HG03520 (cell line): ENCODE measurements around the gene EGF.
"Not testable (repeated sequence)": the region's sequence is repeated elsewhere in the genome, so short reads cannot be mapped to it uniquely, and the experiment has no call there.

ENCODE experiments used
- ATAC-seq: cut with Tn5 transposase; IDR thresholded peaks from one replicate; pipeline ENCODE4 v1.9.1; 2021; ENCODE audit warnings: mild to moderate bottlenecking, moderate library complexity; ENCODE audit not compliant: unreplicated experiment

EGF gene

DNA sequence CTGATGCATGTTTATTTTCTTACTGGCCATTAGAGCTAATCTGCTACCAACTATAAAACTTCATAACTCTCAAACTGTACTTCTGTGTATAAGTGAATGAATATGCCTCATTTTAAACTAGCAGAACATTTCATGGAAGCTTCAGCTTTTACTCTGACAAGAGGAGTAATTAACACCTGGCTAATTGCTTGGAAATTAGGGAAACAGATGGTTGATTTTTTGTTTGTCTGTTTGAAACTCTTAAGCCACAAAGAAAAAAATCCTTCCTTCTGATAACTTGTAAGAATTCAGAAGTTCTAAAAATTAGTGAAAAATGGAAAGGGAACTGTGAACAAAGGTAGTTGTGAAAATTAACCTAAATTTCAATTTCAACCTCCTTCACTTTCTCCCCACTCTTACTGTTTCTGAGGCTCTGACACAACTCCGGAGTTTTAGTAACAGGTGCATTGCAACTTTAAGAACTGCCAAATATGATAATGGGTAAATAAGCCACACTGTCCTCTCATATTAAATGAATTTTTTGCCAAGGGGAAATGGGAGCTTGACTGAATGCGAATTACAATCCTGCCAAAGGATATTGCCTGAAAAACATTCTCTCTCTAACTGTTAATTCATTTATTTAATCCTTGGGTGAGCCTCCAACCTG lies 1.0 kb downstream of the EGF start:
- ATAC-seq: no peak

DNA sequence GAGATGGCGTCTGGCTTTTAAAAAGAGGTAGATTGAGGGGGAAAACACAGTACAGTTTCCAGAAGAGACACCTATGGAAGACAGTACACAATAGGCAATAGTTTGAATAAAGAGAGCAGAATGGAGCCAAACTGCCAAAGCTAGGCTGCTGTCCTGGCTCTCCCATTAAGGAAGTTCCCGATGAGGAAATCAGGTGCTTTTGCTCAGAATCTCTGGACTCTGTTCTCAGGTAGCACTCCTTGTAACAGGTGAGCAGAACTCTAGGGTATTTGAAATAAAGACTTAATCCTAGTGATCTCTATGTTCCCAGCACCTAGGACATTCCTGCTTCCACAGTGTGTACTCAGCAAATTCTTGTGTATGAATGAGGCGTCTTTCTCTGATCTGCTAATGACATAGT lies 1.6 kb downstream of the EGF start:
- no peak for ATAC-seq

DNA sequence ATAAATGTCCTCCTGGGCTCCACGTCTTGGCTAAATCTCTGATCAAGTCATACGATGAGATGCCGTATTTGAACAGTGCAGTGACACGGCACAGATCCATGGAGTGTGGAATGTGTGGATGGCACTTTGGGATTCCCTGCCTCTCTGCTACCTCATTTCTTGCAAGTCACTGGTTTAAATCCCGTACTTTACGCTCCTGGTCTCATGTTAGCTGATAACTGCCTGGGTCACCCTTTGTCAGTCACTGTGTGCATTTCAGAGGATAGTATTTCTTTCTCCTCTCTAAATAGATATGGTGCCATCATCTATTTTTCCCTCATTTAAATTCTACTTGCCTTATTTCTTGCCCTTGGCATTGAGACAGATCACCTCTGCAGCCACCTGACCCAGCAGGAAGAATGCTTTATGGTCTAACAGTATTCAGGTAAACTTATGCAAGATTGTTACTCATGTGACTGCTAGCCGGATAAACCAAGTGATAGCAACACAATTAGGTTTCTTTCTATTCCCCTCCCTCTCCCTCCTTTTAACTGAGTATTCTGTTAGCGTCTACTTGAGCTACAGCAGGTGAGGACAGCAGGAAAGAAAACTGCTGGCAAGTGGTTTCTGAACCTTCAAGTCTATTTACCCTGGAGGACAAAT lies 2.8 kb downstream of the EGF start:
- ATAC-seq: no peak

DNA sequence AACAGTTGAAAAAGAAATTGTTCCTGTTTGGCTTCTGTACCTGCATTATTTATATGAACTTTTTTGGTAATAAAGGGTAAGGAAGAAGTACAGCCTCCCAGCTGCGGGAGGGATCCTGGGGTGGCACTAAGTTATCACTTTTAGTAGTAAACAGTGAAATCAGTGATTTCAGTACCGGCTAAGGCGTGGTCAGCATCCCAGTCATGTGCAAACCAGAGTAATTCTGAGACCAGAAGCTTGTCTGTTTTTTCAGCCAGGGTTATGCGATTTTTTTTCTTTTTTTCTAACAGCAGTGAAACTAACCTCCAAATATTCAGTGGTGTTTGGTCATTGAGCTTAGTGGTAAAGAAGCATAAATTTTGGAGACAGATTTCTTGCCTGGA lies 3.3 kb downstream of the EGF start:
- ATAC-seq: no peak

DNA sequence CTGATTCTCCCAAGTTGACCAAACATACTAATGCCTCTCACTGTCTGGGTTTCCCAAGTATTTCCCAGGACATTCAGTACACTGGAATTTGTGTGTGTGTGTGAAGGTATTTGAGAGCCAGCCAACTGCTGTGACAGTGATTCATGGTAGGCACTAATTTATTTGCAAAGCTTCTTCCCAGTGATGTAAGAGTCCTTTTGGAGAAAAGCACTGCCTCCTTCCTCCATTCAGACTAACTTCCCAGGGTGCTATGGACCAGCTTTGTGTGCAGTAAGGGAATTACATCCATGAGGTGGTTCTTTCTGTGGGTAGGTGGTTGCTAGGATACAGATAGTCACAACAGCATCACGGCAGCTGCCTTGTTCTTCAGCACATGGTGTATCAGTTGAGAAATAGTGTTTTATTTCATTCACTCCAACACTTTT lies 8.7 kb downstream of the EGF start:
- ATAC-seq: no peak

DNA sequence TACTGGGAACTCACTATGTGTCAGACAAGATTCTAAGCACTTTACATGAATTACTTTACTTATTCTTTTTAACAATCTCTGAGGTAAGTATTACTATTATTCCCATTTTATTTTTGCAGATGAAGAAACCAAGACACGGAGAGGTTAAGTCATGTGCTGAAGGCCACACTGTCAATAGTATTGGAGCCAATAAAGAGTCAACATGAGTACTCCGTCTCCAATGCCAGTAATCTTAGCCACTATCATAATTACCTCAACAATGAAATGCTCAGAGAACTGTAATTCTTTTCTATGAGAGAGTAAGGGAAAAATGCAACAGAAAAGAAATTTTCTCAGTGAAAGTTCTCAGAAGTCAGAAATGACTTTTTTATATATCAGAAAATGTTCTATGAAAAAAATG lies 12.7 kb downstream of the EGF start:
- no peak for ATAC-seq

DNA sequence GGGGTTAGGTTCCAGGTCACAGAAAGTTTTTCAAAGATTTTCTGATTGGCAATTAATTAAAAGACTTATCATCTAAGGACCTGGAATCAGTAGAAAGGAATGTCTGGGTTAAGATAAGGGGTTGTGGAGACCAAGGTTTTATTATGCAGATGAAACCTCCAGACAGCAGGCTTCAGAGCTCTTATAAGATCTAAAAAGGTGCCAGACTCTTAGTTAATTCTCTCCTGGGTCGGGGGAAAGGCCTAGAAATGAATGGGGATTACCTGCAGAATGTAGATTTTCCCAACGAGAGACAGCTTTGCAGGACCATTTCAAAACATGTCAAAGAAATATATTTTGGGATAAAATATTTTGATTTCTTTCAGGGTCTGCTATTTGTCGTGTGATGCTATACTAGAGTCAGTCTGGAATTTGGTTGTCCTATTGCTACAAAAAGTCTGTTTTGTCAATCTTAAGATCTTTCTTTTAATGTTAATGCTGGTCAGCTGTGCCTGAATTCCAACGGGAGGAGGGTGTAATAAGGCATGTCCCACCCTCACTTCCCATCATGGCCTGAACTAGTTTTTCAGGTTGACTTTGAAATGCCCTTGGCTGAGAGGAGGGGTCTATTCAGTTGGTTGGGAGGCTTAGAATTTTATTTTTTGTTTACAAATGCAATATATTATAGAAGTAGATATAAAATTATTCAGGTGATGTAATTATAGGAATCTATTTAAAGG lies 15.8 kb downstream of the EGF start:
- ATAC-seq: no peak

DNA sequence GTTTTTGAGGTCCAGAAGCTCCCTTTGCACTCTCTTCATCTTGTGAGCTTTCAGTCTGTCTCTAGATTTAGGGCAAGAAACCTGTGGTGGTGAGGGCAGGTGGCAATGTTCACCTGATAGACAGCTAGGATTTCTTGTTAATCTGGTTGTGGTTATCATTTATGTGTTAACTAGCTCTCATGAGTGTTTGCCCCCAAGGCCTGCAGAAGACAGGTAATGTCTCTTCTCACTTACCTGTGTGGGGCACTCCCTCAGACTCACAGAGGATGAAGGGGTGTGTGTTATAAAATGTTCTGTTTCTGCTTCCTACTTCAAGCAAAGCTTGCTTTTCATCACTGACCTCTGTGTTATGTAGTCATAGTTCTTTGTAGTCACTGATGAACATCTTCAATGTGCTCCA lies 17.8 kb downstream of the EGF start:
- no peak for ATAC-seq

DNA sequence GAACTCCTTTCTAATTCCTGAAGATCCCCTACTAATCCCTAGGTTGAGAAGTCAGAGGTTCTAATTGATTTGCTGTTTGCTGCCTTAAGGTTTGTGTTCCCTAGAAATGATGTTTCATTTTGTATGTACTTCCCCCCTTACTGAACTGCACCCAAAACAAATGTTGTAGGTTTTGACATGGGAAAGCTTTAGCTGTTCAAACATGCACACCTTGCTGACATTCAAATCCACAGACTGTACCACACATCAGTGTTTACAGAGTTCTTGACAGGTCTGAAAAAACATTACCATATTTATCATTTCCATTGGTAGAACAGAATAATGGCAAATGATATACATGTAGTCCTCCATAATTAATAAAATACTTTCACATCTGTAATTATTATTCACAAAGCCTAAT lies 18.2 kb downstream of the EGF start:
- no peak for ATAC-seq

DNA sequence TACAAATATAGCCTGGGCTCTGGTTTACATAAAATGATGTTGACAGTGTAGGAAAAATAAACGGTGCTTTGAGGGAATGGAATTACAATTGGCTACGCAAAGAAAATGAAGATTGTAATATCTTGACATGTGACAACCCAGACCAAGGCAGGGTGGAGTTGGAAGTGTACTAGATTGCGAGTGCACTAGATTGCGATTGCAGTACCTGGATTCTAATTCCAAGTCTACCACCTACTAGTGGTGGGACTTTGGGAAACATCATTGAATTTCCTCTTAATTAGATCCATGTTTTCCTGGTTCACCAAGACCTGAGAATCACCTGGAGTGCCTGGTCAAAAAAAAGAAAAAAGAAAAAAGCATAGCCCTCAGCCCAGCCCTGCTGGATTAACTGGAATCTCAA lies 18.6 kb downstream of the EGF start:
- no peak for ATAC-seq

DNA sequence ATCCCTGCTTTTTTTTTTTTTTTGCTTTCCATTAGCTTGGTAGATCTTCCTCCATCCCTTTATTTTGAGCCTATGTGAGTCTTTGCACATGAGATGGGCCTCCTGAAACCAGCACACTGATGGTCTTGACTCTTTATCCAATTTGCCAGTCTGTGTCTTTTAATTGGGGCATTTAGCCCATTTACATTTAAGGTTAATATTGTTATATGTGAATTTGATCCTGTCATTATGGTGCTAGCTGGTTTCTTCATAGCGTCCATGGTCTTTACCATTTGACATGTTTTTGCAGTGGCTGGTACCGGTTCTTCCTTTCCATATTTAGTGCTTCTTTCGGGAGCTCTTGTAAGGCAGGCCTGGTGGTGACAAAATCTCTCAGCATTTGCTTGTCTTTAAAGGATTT lies 24.7 kb downstream of the EGF start:
- not testable (repeated sequence) for ATAC-seq

DNA sequence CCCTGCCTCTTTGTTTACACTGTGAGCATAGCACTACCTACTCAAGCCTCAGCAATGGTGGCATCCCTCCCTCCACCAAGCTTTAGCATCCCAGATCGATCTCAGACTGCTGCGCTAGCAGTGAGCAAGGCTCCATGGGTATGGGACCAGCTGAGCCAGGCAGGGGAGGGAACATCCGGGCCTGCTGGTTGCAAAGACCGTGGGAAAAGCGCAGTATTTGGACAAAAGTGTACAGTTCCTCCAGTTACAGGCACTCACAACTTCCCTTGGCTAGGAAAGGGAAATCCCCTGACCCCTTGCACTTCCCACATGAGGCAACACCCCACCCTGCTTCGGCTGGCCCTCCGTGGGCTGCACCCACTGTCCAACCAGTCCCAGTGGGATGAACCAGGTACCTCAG lies 26.5 kb downstream of the EGF start:
- ATAC-seq: no peak

DNA sequence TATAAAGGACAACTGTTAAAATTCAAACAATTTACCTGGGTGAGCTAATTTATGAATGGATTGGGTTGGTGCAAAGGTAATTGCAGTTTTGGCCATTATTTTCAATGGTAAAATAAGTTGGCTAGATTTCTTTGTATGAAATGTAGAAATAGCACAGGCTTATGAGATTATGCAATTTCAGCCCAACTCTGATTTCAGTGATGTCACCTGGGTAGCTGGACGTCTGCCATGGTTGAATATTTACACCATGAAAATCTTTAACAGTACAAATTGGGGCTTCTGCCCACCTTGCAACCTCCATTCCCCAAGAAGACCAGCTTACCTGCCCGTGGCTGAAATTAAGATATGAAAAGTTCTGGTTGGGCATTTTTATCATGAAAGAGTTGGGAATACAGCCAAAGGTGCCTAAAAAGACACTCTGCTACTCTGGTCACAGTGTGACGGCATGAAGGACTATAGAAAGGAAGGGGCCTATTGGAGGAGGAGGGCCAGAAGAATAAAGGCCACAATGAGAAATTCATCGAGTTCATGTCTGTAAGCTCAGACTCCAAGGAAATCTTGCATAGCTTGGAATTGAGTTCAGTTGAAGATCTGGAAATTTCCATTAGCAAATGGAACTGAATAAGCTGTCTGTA lies 29.7 kb downstream of the EGF start:
- no peak for ATAC-seq

DNA sequence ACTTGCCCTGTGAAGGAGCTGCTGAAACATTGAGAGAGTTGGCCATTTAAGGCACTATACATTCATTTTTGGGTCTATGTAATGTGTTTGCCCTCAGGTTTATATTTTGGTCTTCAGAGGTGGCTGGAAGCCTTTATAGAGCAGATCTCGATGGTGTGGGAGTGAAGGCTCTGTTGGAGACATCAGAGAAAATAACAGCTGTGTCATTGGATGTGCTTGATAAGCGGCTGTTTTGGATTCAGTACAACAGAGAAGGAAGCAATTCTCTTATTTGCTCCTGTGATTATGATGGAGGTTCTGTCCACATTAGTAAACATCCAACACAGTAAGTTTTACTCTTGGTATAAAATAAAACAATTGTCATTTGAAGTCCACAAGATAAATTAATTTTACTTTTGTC lies 31.1 kb downstream of the EGF start:
- ATAC-seq: no peak

DNA sequence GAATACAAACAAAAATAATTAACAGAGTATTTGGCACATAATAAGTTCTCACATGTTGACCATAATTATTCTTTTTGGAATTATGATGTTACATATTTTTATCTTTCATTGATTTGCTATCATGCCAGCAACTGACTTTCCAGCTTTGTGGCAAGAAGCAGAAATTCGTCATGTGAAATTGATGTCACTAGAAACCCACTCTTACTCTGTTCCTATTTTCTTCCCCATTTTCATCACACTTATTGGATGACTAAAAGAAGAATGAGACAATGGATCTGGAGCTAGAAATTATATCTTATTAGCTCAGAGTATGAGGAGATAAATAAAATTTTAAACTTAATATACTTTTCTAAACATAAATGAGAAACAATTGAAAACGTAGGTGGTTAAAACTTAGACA lies 31.9 kb downstream of the EGF start:
- ATAC-seq: no peak

DNA sequence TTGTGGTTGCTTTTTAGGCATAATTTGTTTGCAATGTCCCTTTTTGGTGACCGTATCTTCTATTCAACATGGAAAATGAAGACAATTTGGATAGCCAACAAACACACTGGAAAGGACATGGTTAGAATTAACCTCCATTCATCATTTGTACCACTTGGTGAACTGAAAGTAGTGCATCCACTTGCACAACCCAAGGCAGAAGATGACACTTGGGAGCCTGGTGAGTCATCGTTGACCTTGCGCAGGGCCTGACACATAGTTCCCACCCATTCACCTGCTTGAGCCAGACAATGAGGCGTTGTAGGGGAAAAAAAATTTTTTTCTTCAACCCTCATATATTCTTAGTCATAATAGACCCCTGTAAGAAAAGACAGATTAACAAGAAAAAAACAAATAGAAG lies 32.4 kb downstream of the EGF start:
- ATAC-seq: no peak

DNA sequence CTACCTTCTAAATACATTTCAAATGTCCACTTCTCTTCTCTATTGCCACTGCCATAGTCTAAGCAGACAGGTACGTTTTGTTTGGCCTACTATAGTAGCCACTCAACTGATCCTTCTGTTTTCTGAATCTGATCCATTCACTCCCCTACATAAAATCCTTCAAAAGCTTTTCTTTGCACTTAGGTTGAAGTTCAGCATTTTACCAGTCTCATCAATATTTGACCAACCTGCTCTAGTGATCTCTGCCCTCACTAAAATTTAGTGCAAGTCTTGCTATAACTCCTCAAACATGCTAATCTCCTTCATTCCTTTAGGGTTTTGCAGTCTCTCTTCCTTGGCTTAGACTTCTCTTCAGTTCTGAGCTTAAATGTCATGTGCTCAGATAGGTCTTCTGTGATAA lies 33.4 kb downstream of the EGF start:
- no peak for ATAC-seq

DNA sequence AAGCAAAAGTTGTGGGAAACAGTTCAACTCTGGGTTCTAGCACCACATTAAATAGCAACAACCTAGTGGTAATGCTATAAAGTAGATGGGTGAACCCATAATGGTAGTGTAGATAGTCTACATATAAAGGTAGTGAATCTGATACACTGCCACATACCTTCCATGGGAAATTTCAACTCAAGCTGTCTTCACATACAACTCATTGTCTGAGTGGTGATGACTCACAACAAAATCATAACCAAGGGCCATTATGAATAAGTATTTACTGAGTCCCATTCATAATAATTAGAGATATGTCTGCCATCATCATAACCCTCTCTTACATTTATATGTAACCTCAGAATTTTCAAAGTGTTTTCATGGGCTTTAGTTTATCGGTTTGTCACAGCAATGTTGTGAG lies 34.8 kb downstream of the EGF start:
- no peak for ATAC-seq

DNA sequence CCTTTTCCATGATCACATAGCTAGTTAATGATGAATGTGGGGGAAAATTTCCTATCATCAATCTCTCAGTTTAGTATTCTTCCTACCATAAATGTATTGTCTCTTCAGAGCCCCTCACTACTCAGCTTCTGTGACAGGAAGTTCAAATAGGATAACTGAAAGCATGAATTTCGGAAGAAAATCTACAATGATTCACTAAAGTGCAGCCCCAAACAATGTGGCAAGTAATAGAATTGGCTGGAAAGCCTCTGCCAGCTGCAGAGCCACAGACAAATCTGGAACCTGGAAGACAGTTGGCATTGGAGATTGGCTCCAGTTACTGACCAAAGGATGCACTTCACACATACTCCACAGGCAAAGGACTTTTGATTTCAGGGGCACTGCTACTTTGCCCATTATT lies 35.2 kb downstream of the EGF start:
- ATAC-seq: no peak

DNA sequence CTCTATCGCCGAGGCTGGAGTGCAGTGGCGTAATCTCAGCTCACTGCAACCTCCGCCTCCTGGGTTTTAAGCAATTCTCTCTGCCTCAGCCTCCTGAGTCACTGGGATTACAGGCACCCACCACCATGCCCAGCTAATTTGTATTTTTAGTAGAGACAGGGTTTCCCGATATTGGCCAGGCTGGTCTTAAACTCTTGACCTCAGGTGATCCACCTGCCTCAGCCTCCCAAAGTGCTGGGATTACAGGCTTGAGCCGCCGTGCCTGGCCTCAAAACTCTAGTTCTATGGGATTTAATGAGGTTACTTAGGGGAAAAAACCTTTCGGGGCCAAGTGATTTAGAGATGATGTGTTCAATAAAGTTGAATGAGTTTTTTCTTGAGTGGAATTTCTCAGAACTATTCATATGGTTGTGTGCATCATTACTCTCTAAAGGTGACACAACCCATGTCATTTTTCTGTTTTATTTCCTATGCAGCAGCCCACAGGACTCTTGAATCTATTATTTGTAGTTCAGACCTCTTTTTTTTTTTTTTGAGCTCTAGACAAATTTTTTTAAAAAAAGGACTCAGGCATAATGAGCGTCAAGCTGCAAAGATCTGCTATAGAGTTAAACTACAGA lies 36.5 kb downstream of the EGF start:
- not testable (repeated sequence) for ATAC-seq

DNA sequence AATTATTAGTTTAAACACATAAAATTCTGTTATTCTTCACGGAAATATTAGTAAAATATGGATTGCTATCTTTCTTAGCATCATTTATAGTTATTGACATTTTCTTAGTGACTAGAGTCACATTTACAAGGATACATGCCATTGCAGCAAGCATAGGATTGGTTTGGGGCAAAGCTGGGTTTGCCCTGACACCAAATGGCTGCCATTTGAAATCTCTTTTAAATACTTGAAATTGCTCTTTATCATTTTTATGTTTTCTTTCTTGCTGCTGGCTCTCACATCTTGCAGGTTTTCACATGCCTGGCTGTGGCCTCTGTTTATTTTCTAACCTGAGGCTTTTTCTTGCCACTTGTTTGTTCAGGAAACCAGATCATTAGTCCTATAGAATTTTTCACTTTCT lies 39.9 kb downstream of the EGF start:
- no peak for ATAC-seq

DNA sequence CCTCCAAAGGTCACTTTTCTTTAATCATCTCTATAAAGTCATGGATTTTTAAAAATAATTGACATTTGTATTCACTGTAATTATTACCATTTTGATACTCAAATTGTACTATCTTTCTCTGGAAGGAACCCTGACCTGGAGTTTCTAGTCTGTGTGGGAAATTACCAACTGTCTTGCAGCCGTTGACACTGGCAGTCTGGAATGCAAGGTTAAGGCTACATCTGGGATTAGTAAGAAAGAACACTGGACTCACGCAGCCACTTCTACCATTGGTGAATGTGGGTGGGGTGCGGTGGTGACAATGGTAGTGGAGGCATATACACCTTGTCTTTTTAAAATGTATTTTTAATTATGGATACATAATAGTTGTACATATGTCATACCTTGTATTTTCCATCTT lies 40.9 kb downstream of the EGF start:
- ATAC-seq: no peak
